ENCODE results near the gene ABHD17A. TPM values are rescaled to one million over a fixed set of nuclear protein-coding genes. Genes with fewer than 3 reads are reported as not detected.

Gene ABHD17A
- total and polyA plus RNA-seq, 2 donors (not counting 1 experiment from before 2014, with no cell fraction given) = 63.1 to 134 TPM

DNA sequence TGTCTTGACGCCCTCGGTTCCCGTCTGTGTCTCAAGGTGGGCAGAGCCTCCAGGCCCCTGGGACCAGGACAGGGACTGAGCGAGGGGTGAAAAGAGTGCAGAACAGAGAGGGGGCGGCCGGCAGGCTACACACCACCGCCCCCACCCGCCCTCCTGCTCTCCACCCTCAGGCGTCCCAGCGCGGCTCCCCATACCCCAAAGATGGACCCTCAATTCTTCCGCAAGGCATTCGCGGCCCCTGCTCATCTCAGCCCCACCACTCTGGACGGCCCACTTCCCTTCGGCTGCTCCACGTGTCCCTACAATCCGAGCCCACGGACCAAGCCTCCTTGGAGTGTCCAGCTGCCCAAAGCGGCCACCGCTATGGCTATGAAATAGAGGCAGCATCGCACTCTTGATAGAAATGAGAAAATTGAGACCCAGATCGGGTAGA, 23.7 kb downstream of the ABHD17A start:
- H3K27me3 Mint-ChIP-seq = no peaks in the 10 kb centered on the region
- peak overlapping the region; percentile 33 to 72 for H3K27ac ChIP-seq (ENCODE audit: low read length in 2 of 2)

More for the DNA sequence above, 23.7 kb downstream of the ABHD17A start:
- Histone ChIP-seq H3K4me1 (ENCODE audit: control insufficient read depth in 2 of 2, insufficient read depth in 2 of 2, low read length in 2 of 2) (peaks cover 38 to 60% of the 10 kb centered on the region in 2 donors), H4K20me1 (ENCODE audit: control insufficient read depth, insufficient read depth, low read length, poor library complexity, severe bottlenecking) (peaks cover 57% of the 10 kb centered on the region), H3K79me2 (ENCODE audit: control insufficient read depth, insufficient read depth, low read length) (peaks cover 52% of the 10 kb centered on the region), H3K4me2 (replicated peaks; ENCODE audit: low read depth, low read length, poor library complexity, severe bottlenecking) (peak overlapping the region; percentile 98), H2AFZ (ENCODE audit: insufficient read depth, low read depth, low read length, poor library complexity, severe bottlenecking) (no peak overlapping the region), H3K9ac (ENCODE audit: low read length) (peak overlapping the region; percentile 85), H3K4me3 (ENCODE audit: control extremely low read depth in 1 of 5, extremely low read depth in 1 of 5, insufficient read depth in 1 of 5, low read depth in 2 of 5, low read length in 4 of 5) (peak overlapping the region; percentile 46 to 93 (median 74)), H3K36me3 (replicated peaks in 1 of 2; ENCODE audit: control extremely low read depth in 1 of 2, control insufficient read depth in 1 of 2, extremely low read depth in 1 of 2, insufficient read depth in 2 of 2, low read length in 1 of 2) (no peaks in the 10 kb centered on the region), H3K27me3 (replicated peaks in 1 of 4; ENCODE audit: control extremely low read depth in 1 of 4, control insufficient read depth in 3 of 4, insufficient read depth in 4 of 4, low read length in 3 of 4) (no peaks in the 10 kb centered on the region), H3K9me3 (ENCODE audit: control extremely low read depth in 1 of 3, control insufficient read depth in 2 of 3, insufficient read depth in 1 of 3, low read length in 2 of 3) (no peaks in the 10 kb centered on the region)
- intact Hi-C loops (cut with micrococcal nuclease) = loop anchor here (5.0 kb wide), 2 partner anchors 306 to 406 kb away; no protein-coding TSS in a partner anchor
- no peaks in the 10 kb centered on the region for H3K9me3 Mint-ChIP-seq (ENCODE audit: insufficient read depth)
- DNase-seq (no peak), ATAC-seq (ENCODE audit: low read depth) (no peak)
- CTCF ChIA-PET = interaction anchor here (1.2 kb wide), 1 partner anchor 12 kb away, joined by 4 read pairs; no protein-coding TSS in a partner anchor
- H3K4me3 Mint-ChIP-seq = peak overlapping the region; percentile 90
- H3K27ac Mint-ChIP-seq = peak overlapping the region; percentile 94
- H3K4me1 Mint-ChIP-seq = peaks cover 46% of the 10 kb centered on the region
- WGBS (ENCODE audit: insufficient coverage) = 36% methylated on average over 18 of the region's 23 CpGs
- TF ChIP-seq, protein P1, sequence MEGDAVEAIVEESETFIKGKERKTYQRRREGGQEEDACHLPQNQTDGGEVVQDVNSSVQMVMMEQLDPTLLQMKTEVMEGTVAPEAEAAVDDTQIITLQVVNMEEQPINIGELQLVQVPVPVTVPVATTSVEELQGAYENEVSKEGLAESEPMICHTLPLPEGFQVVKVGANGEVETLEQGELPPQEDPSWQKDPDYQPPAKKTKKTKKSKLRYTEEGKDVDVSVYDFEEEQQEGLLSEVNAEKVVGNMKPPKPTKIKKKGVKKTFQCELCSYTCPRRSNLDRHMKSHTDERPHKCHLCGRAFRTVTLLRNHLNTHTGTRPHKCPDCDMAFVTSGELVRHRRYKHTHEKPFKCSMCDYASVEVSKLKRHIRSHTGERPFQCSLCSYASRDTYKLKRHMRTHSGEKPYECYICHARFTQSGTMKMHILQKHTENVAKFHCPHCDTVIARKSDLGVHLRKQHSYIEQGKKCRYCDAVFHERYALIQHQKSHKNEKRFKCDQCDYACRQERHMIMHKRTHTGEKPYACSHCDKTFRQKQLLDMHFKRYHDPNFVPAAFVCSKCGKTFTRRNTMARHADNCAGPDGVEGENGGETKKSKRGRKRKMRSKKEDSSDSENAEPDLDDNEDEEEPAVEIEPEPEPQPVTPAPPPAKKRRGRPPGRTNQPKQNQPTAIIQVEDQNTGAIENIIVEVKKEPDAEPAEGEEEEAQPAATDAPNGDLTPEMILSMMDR (IDR thresholded peaks at IDR 0.05) = no peak
- POLR2A ChIA-PET = interaction anchor here (0.6 kb wide), 1 partner anchor 224 kb away, joined by 6 read pairs; no protein-coding TSS in a partner anchor

All from B cell (primary cell).